ENCODE measurements around the gene APEX2. TPM values are rescaled to one million over a fixed set of nuclear protein-coding genes. Genes with fewer than 3 reads are reported as not detected.
A peak's percentile ranks its signal among the peaks of the same experiment; 100 is the strongest.

Gene APEX2
- total RNA-seq, 1 donor: 7.8 TPM

DNA sequence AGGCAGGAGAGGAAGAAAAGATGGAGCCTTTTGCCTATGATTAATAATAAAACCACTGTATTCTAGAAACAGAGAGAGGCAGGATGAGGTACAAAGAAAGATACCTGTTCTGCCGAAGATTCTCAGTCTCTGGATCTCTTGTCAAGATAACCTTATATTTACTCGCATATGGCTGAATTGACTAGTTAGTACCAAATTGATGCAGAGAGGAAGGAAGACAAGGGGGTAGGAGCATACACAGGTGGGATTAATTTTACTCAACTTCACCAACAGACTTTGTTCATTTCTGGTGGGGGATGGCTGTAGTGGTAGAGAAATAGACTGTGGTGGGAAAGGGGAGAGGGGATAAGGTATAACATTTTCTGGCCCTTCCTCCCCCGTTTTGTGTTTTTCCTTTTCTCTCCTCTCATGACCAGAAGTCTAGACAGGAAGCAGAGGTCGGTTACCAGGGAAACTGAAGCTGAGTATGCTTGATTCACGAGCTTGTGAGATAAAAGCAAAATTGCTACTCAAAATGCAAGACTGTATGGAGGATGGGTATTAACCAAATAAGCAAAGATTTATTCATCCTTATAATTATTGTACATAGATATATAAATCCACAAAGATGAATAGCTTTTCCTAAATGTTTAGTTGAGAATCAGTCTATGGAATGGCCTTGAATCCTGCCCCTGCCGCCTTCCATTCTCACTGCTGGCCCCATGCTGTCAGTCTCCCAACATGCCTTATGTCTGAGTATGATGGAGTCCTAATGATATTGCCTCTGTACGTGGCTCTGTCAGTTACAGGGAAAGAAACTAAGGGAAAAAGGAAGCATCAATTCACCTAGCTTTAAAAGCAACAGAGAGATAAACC, 56.9 kb downstream of the APEX2 start:
- H3K4me3 ChIP-seq (ENCODE audit: low read depth, low read length): no peak overlapping the region
- TF ChIP-seq, protein P1, sequence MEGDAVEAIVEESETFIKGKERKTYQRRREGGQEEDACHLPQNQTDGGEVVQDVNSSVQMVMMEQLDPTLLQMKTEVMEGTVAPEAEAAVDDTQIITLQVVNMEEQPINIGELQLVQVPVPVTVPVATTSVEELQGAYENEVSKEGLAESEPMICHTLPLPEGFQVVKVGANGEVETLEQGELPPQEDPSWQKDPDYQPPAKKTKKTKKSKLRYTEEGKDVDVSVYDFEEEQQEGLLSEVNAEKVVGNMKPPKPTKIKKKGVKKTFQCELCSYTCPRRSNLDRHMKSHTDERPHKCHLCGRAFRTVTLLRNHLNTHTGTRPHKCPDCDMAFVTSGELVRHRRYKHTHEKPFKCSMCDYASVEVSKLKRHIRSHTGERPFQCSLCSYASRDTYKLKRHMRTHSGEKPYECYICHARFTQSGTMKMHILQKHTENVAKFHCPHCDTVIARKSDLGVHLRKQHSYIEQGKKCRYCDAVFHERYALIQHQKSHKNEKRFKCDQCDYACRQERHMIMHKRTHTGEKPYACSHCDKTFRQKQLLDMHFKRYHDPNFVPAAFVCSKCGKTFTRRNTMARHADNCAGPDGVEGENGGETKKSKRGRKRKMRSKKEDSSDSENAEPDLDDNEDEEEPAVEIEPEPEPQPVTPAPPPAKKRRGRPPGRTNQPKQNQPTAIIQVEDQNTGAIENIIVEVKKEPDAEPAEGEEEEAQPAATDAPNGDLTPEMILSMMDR (IDR thresholded peaks at IDR 0.05; ENCODE audit: insufficient read depth, low read depth, low read length): no peak
- peak; percentile 35 for DNase-seq (ENCODE audit: low read depth)

DNA sequence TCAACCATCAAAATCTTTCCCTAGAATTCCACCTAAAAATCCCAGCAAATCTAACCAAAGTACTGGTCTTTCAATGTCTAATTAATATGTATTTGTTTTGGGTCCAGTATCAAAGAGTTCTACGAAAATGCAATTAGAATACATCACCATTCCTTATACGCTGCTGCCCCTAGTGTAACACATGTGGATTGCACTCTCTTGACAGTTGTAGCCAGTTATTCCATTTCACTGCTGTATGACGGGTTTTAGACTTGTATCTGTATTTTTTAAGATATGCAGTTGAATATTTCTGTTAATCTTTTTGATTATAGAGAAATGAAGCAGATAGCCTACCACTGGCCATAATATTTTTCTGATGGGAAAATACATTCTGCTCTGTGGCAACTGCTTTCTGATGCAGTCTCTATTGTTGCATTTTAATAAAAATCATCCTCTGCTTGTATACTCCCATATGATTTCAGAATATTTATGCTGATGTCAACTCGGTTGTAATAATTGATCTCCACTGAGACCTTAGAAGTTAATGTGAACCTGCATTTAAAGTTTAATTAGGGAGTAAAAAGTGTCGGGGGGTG, 57.6 kb downstream of the APEX2 start:
- TF ChIP-seq, protein P1 (IDR thresholded peaks at IDR 0.05; ENCODE audit: insufficient read depth, low read depth, low read length): peak; percentile 75
- DNase-seq (ENCODE audit: low read depth): peak; percentile 33
- H3K4me3 ChIP-seq (ENCODE audit: low read depth, low read length): no peak overlapping the region

Other genes with a start within 250 kb of the APEX2 start
- gene ITIH6, start 202.1 kb upstream of the APEX2 start, total RNA-seq: not detected in 2 replicates
- gene MAGED2, start 192.6 kb upstream of the APEX2 start, total RNA-seq: 235 and 242 TPM in 2 replicates
- gene TRO, start 79.5 kb upstream of the APEX2 start, total RNA-seq: 16.8 and 17.1 TPM in 2 replicates
- gene PFKFB1, start 6.2 kb upstream of the APEX2 start, total RNA-seq: under 0.01 TPM in 1 of 2 replicates, not detected in the other
- gene ALAS2, start 30.6 kb downstream of the APEX2 start, total RNA-seq: not detected in 2 replicates
- not detected in 2 replicates for gene PAGE2B, start 74.7 kb downstream of the APEX2 start, total RNA-seq
- not detected in 2 replicates for gene PAGE2, start 88.7 kb downstream of the APEX2 start, total RNA-seq
- gene PAGE5, start 220.0 kb downstream of the APEX2 start, total RNA-seq: not detected in 2 replicates